NB4 (cell line): ENCODE data around the gene PSMB8.

Experiments
- CTCF ChIP-seq: IDR thresholded peaks from one replicate; pipeline ENCODE4 v1.5.1; 2012; ENCODE audit warnings: low read depth, low read length
- POLR2A ChIP-seq: IDR thresholded peaks from 2 replicates; pipeline ENCODE4 v1.6.1; 2011; ENCODE audit warnings: mild to moderate bottlenecking; ENCODE audit not compliant: insufficient read length; ENCODE audit errors: extremely low read depth

GRCh38 chr6:32799740-32800139 lies 44.1 kb downstream of the PSMB8 start:
- TF ChIP-seq CTCF (no peak), POLR2A (no peak)
